Measurements from ENCODE around the gene NTM. TPM values are rescaled to one million over a fixed set of nuclear protein-coding genes. Genes with fewer than 3 reads are reported as not detected.
A peak's percentile ranks its signal among the peaks of the same experiment; 100 is the strongest.

The NTM gene
- total and polyA plus RNA-seq, 10 donors: 0.13 to 1.6 (median 0.67) TPM

- no peak for DNase-seq
- intact Hi-C loops (cut with DNase I; ENCODE audit: low total_unique reads): no loop called here
- H3K4me1 ChIP-seq: no peaks in the 10 kb centered on the region
- WGBS, 5 donors: 80 to 91% (median 84%) methylated on average over 8 of the region's 8 CpGs
- no peaks in the 10 kb centered on the region for H3K36me3 ChIP-seq
- no peaks in the 10 kb centered on the region for H3K9me3 ChIP-seq
- no peak overlapping the region for H3K4me3 ChIP-seq
- peaks cover 0 to 11% (median 0%) of the 10 kb centered on the region in 7 donors for H3K27me3 ChIP-seq (replicated peaks in 1 of 7)
- no peak overlapping the region for H3K27ac ChIP-seq
- TF ChIP-seq POLR2A (IDR thresholded peaks at IDR 0.05) (no peak), POLR2AphosphoS5 (IDR thresholded peaks at IDR 0.05) (no peak), CTCF (IDR thresholded peaks at IDR 0.05 in 8 of 11, conservative IDR thresholded peaks at IDR 0.05 in 3 of 11) (no peak)
Observed at GRCh38 chr11:131744847-131745246, 374.4 kb downstream of the NTM start.

- intact Hi-C loops (cut with DNase I; ENCODE audit: low total_unique reads): no loop called here
- no peak overlapping the region for H3K4me3 ChIP-seq
- no peaks in the 10 kb centered on the region for H3K4me1 ChIP-seq
- no peak for TF ChIP-seq POLR2AphosphoS5 (IDR thresholded peaks at IDR 0.05)
- no peak for DNase-seq
- H3K27me3 ChIP-seq (replicated peaks in 1 of 7): peaks cover 0 to 11% (median 0%) of the 10 kb centered on the region in 7 donors
- WGBS, 5 donors: 40 to 66% (median 63%) methylated on average over 6 of the region's 6 CpGs
- H3K9me3 ChIP-seq: no peaks in the 10 kb centered on the region
- no peaks in the 10 kb centered on the region for H3K36me3 ChIP-seq
- no peak overlapping the region for H3K27ac ChIP-seq
Observed at GRCh38 chr11:131745405-131745804, 375.0 kb downstream of the NTM start.

GRCh38 chr11:131746201-131746600 lies 375.8 kb downstream of the NTM start:
- no peak overlapping the region for H3K4me3 ChIP-seq
- intact Hi-C loops (cut with DNase I; ENCODE audit: low total_unique reads): no loop called here
- no peaks in the 10 kb centered on the region for H3K9me3 ChIP-seq
- H3K36me3 ChIP-seq: no peaks in the 10 kb centered on the region
- no peaks in the 10 kb centered on the region for H3K4me1 ChIP-seq
- H3K27me3 ChIP-seq (replicated peaks in 1 of 7): peaks cover 0 to 11% (median 0%) of the 10 kb centered on the region in 7 donors
- TF ChIP-seq CTCF (IDR thresholded peaks at IDR 0.05 in 8 of 11, conservative IDR thresholded peaks at IDR 0.05 in 3 of 11) (no peak), POLR2A (IDR thresholded peaks at IDR 0.05) (no peak)
- no peak overlapping the region for H3K27ac ChIP-seq
- no peak for DNase-seq
- WGBS, 5 donors: 79 to 86% (median 84%) methylated on average over 12 of the region's 12 CpGs

- no peak for DNase-seq
- TF ChIP-seq POLR2AphosphoS5 (IDR thresholded peaks at IDR 0.05): no peak
- TF ChIP-seq CTCF (IDR thresholded peaks at IDR 0.05 in 8 of 11, conservative IDR thresholded peaks at IDR 0.05 in 3 of 11): peak in 9 of 11 experiments; percentile 35 to 74 (median 55)
- no peak for TF ChIP-seq POLR2A (IDR thresholded peaks at IDR 0.05)
- no peak overlapping the region for H3K4me3 ChIP-seq
- no peak overlapping the region for H3K27ac ChIP-seq
- H3K36me3 ChIP-seq: no peaks in the 10 kb centered on the region
- peaks cover 0 to 11% (median 0%) of the 10 kb centered on the region in 7 donors for H3K27me3 ChIP-seq (replicated peaks in 1 of 7)
- H3K9me3 ChIP-seq: no peaks in the 10 kb centered on the region
- intact Hi-C loops (cut with DNase I; ENCODE audit: low total_unique reads): no loop called here
- no peaks in the 10 kb centered on the region for H3K4me1 ChIP-seq
- WGBS, 5 donors: 27 to 32% (median 31%) methylated on average over 15 of the region's 15 CpGs
Observed at GRCh38 chr11:131748151-131749050, 378.0 kb downstream of the NTM start.

All from spleen (tissue), 11 donors.